ENCODE data around the gene IFT27.

- no peak for TF ChIP-seq POLR2AphosphoS5 (IDR thresholded peaks at IDR 0.05; ENCODE audit: low read depth)
- TF ChIP-seq ZNF114 (CRISPR knock-in tag; IDR thresholded peaks at IDR 0.05), result no peak
- TF ChIP-seq, protein P1, sequence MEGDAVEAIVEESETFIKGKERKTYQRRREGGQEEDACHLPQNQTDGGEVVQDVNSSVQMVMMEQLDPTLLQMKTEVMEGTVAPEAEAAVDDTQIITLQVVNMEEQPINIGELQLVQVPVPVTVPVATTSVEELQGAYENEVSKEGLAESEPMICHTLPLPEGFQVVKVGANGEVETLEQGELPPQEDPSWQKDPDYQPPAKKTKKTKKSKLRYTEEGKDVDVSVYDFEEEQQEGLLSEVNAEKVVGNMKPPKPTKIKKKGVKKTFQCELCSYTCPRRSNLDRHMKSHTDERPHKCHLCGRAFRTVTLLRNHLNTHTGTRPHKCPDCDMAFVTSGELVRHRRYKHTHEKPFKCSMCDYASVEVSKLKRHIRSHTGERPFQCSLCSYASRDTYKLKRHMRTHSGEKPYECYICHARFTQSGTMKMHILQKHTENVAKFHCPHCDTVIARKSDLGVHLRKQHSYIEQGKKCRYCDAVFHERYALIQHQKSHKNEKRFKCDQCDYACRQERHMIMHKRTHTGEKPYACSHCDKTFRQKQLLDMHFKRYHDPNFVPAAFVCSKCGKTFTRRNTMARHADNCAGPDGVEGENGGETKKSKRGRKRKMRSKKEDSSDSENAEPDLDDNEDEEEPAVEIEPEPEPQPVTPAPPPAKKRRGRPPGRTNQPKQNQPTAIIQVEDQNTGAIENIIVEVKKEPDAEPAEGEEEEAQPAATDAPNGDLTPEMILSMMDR (conservative IDR thresholded peaks at IDR 0.05; ENCODE audit: low read depth in 2 of 2), result no peak
- no peak for TF ChIP-seq STAT1 (IDR thresholded peaks at IDR 0.05; ENCODE audit: unreplicated experiment)
- no peak for TF ChIP-seq CREB1 (CRISPR knock-in tag; IDR thresholded peaks at IDR 0.05; ENCODE audit: low read depth)
- TF ChIP-seq EZH2 (IDR thresholded peaks at IDR 0.05; ENCODE audit: low read depth, unreplicated experiment), result no peak
- TF ChIP-seq, protein P2, sequence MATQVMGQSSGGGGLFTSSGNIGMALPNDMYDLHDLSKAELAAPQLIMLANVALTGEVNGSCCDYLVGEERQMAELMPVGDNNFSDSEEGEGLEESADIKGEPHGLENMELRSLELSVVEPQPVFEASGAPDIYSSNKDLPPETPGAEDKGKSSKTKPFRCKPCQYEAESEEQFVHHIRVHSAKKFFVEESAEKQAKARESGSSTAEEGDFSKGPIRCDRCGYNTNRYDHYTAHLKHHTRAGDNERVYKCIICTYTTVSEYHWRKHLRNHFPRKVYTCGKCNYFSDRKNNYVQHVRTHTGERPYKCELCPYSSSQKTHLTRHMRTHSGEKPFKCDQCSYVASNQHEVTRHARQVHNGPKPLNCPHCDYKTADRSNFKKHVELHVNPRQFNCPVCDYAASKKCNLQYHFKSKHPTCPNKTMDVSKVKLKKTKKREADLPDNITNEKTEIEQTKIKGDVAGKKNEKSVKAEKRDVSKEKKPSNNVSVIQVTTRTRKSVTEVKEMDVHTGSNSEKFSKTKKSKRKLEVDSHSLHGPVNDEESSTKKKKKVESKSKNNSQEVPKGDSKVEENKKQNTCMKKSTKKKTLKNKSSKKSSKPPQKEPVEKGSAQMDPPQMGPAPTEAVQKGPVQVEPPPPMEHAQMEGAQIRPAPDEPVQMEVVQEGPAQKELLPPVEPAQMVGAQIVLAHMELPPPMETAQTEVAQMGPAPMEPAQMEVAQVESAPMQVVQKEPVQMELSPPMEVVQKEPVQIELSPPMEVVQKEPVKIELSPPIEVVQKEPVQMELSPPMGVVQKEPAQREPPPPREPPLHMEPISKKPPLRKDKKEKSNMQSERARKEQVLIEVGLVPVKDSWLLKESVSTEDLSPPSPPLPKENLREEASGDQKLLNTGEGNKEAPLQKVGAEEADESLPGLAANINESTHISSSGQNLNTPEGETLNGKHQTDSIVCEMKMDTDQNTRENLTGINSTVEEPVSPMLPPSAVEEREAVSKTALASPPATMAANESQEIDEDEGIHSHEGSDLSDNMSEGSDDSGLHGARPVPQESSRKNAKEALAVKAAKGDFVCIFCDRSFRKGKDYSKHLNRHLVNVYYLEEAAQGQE (IDR thresholded peaks at IDR 0.05; ENCODE audit: unreplicated experiment), result no peak
Measured at GRCh38 chr22:36764641-36765040, 11.3 kb downstream of the IFT27 start.

Measured in GM23338 (cell line).